Esophagus squamous epithelium (tissue), 5 donors: ENCODE data around the gene MFSD8. TPM values are rescaled to one million over a fixed set of nuclear protein-coding genes. Genes with fewer than 3 reads are reported as not detected.
"Not testable (repeated sequence)": the region's sequence is repeated elsewhere in the genome, so short reads cannot be mapped to it uniquely, and the experiment has no call there.

ENCODE experiments used
- DNase-seq: peaks from one replicate; lab custom pipeline; 2025; lab: John Stamatoyannopoulos, UW
- H3K27ac ChIP-seq, 4 donors: fragments of 200-600 bp; sonication (generic); one replicate each; pipeline ENCODE4 v1.5.1; 2016 to 2019; ENCODE audit warnings: mild to moderate bottlenecking in 1 of 4
- H3K27me3 ChIP-seq, 4 donors: fragments of 200-600 bp; sonication (generic); 1 replicate in 3 of 4; 2 replicates in 1 of 4; pipeline versions ENCODE4 v1.5.1 to v1.6.0; 2017 to 2021; ENCODE audit warnings: antibody characterized with exemption in 1 of 4
- H3K36me3 ChIP-seq, 3 donors: fragments of 200-600 bp; sonication (generic); one replicate each; pipeline ENCODE4 v1.5.1; 2016 to 2019
- H3K4me1 ChIP-seq, 3 donors: fragments of 200-600 bp; sonication (generic); one replicate each; pipeline ENCODE4 v1.5.1; 2017 to 2019
- H3K4me3 ChIP-seq, 4 donors: fragments of 200-600 bp; sonication (generic); 1 replicate in 3 of 4; 2 replicates in 1 of 4; pipeline ENCODE4 v1.5.1; 2016 to 2019; ENCODE audit warnings: mild to moderate bottlenecking in 2 of 4, moderate library complexity in 1 of 4
- H3K9me3 ChIP-seq, 3 donors: fragments of 200-600 bp; sonication (generic); one replicate each; pipeline ENCODE4 v1.5.1; 2016 to 2019
- CTCF ChIP-seq, 6 experiments: fragments of 450-650 bp in 4 of 6; fragments of 200-600 bp in 2 of 6; sonication (generic) in 2 of 6; IDR thresholded peaks; one replicate each; pipeline ENCODE4 v1.5.1; 2016 to 2019; ENCODE audit warnings: antibody characterized with exemption in 6 of 6, mild to moderate bottlenecking in 4 of 6, moderate library complexity in 4 of 6
- POLR2A ChIP-seq, 4 donors: fragments of 450-650 bp; IDR thresholded peaks; one replicate each; pipeline ENCODE4 v1.6.1; 2017; ENCODE audit warnings: antibody characterized with exemption in 4 of 4, mild to moderate bottlenecking in 4 of 4, moderate library complexity in 3 of 4
- WGBS, 2 donors: methylation state at CpG; one replicate each; pipeline ENCODE4 v1.1.5; 2018; 5-methylcytosine and 5-hydroxymethylcytosine counted together
- intact Hi-C: fragments of 100-400 bp; cut with DNase I; formaldehyde crosslinking; loops from one replicate; pipeline ENCODE4 v1.15.0; 2022
- total RNA-seq, 4 donors: library from RNA; depleted of rRNA; stranded (reverse); fragments of >200 nt; gene quantifications; one replicate each; pipeline ENCODE4 v1.1.0, GENCODE V29; 2016
- donor health status: DM: yes; HTN: yes; CAD: no.

Gene MFSD8
- total RNA-seq, 4 donors from 2014 or later = 14.6 to 36.6 (median 17.0) TPM

- DNase-seq = no peak
- peaks cover 0 to 14% (median 0%) of the 10 kb centered on the region in 3 donors for H3K36me3 ChIP-seq
- no peak overlapping the region for H3K27ac ChIP-seq
- 91 to 100% methylated on average over 2 of the region's 2 CpGs for WGBS, 2 donors
- intact Hi-C loops = no loop called here
- no peaks in the 10 kb centered on the region for H3K27me3 ChIP-seq
- no peaks in the 10 kb centered on the region for H3K9me3 ChIP-seq
- H3K4me3 ChIP-seq = no peak overlapping the region
- no peak for TF ChIP-seq CTCF (IDR thresholded peaks at IDR 0.05)
- TF ChIP-seq POLR2A (IDR thresholded peaks at IDR 0.05) = no peak
- H3K4me1 ChIP-seq = no peaks in the 10 kb centered on the region
Measured at GRCh38 chr4:127978930-127979329, 14.0 kb upstream of the MFSD8 start.

GRCh38 chr4:127975121-127975770, 10.3 kb upstream of the MFSD8 start:
- Histone ChIP-seq H3K36me3 (peaks cover 0 to 18% (median 0%) of the 10 kb centered on the region in 3 donors), H3K9me3 (no peaks in the 10 kb centered on the region), H3K4me1 (no peaks in the 10 kb centered on the region), H3K27ac (no peak overlapping the region), H3K4me3 (no peak overlapping the region), H3K27me3 (no peaks in the 10 kb centered on the region)
- no peak for DNase-seq
- TF ChIP-seq POLR2A (IDR thresholded peaks at IDR 0.05) = no peak
- no peak for TF ChIP-seq CTCF (IDR thresholded peaks at IDR 0.05)
- intact Hi-C loops = no loop called here
- 76 to 81% methylated on average over 2 of the region's 2 CpGs for WGBS, 2 donors

GRCh38 chr4:127970925-127971324, 6.0 kb upstream of the MFSD8 start:
- WGBS, 2 donors = 75 to 87% methylated on average over 4 of the region's 4 CpGs
- H3K4me3 ChIP-seq, DNase-seq, intact Hi-C loops, H3K27me3 ChIP-seq, H3K9me3 ChIP-seq, H3K27ac ChIP-seq: not testable (repeated sequence)
- peaks cover 0 to 18% (median 0%) of the 10 kb centered on the region in 3 donors for H3K36me3 ChIP-seq
- H3K4me1 ChIP-seq = peaks cover 0 to 17% (median 3%) of the 10 kb centered on the region in 3 donors

- 69 to 71% methylated on average over 2 of the region's 2 CpGs for WGBS, 2 donors
- H3K9me3 ChIP-seq = no peaks in the 10 kb centered on the region
- DNase-seq = no peak
- peaks cover 0 to 7% (median 0%) of the 10 kb centered on the region in 3 donors for H3K36me3 ChIP-seq
- TF ChIP-seq POLR2A (IDR thresholded peaks at IDR 0.05) (no peak), CTCF (IDR thresholded peaks at IDR 0.05) (no peak)
- H3K27ac ChIP-seq = no peak overlapping the region
- no peak overlapping the region for H3K4me3 ChIP-seq
- intact Hi-C loops = loop anchor here (5.0 kb wide), 1 partner anchor 94 kb away; the partner anchor contains the start of gene LARP1B
- H3K4me1 ChIP-seq = peaks cover 3 to 27% (median 6%) of the 10 kb centered on the region in 3 donors
- H3K27me3 ChIP-seq = no peaks in the 10 kb centered on the region
Measured at GRCh38 chr4:127968586-127968985, 3.6 kb upstream of the MFSD8 start.

- H3K27ac ChIP-seq = no peak overlapping the region
- H3K9me3 ChIP-seq = no peaks in the 10 kb centered on the region
- no peak overlapping the region for H3K4me3 ChIP-seq
- H3K36me3 ChIP-seq = no peaks in the 10 kb centered on the region
- WGBS, 2 donors = 91 to 95% methylated on average over 1 of the region's 1 CpG
- no peak for DNase-seq
- peaks cover 6 to 38% (median 8%) of the 10 kb centered on the region in 3 donors for H3K4me1 ChIP-seq
- no peaks in the 10 kb centered on the region for H3K27me3 ChIP-seq
- intact Hi-C loops = loop anchor here (5.0 kb wide), 1 partner anchor 95 kb away; the partner anchor contains the start of gene LARP1B
- no peak for TF ChIP-seq CTCF (IDR thresholded peaks at IDR 0.05)
- no peak for TF ChIP-seq POLR2A (IDR thresholded peaks at IDR 0.05)
Measured at GRCh38 chr4:127967141-127967775, 2.3 kb upstream of the MFSD8 start.
